Sigmoid colon (tissue), 4 donors: ENCODE results near the gene SPATA31E1.
"Not testable (repeated sequence)": the region's sequence is repeated elsewhere in the genome, so short reads cannot be mapped to it uniquely, and the experiment has no call there.

Experiments used
- CTCF ChIP-seq, 4 experiments: fragments of 450-650 bp in 3 of 4; fragments of 200-600 bp in 1 of 4; IDR thresholded peaks; one replicate each; pipeline ENCODE4 v1.5.1; 2016 to 2019; ENCODE audit warnings: antibody characterized with exemption in 4 of 4, mild to moderate bottlenecking in 3 of 4, moderate library complexity in 2 of 4
- POLR2A ChIP-seq, 2 donors: fragments of 450-650 bp; IDR thresholded peaks; one replicate each; pipeline ENCODE4 v1.6.1; 2016; ENCODE audit warnings: antibody characterized with exemption in 2 of 2, mild to moderate bottlenecking in 2 of 2, moderate library complexity in 2 of 2
- POLR2AphosphoS5 ChIP-seq, 4 donors: sonication (generic); formaldehyde crosslinking; IDR thresholded peaks; one replicate each; pipeline ENCODE4 v1.6.1; 2017; ENCODE audit warnings: antibody characterized with exemption in 4 of 4

DNA sequence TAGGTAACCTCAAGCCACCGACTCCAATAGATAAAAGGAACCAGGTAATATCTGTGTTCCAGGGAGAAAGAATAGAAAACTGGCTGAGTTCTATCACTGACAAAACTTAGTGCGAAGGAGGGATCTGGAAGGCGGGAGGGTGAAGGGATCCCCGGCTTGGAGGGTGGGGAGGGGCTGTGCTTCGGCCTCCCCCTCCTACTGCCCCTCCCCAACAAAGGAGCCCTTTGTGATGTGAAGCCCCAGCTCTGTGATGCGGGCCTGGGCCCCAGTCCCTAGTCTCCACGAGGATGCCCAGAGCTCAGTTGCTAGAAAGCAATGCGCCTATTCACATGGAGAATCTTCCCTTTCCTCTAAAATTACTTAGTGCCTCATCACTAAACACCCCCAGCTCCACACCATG lies 35.0 kb downstream of the SPATA31E1 start, which contains the start of gene SPATA31C1:
- TF ChIP-seq CTCF, POLR2AphosphoS5, POLR2A (IDR thresholded peaks at IDR 0.05): not testable (repeated sequence)
